WTC11 (cell line): ENCODE data around the gene SGSH. TPM values are rescaled to one million over a fixed set of nuclear protein-coding genes. Genes with fewer than 3 reads are reported as not detected.

Experiments
- ATAC-seq: fragments of 200-7000 bp; cut with Tn5 transposase; 2 replicates; pipeline ENCODE4 v1.10.0; 2021; ENCODE audit warnings: mild to moderate bottlenecking, moderate library complexity
- CTCF ChIA-PET: fragments of 300-600 bp; sonication (Branson Sonifier 250); formaldehyde crosslinking; loops from one replicate; lab custom pipeline; 2021; ENCODE audit warnings: antibody characterized with exemption; lab: Charles Lee
- POLR2A ChIA-PET: fragments of 350-600 bp; sonication (Branson Sonifier 250); formaldehyde crosslinking; loops from one replicate; lab custom pipeline; 2021; ENCODE audit warnings: antibody characterized with exemption; lab: Charles Lee
- DNase-seq: peaks from one replicate; pipeline ENCODE4 v3.0.0; 2021; ENCODE audit warnings: low spot score
- H3K27ac Mint-ChIP-seq: 2 replicates; pipeline ENCODE4 v1.8.0; 2021; ENCODE audit warnings: mixed read lengths
- H3K27me3 Mint-ChIP-seq: 2 replicates; pipeline ENCODE4 v1.8.0; 2021; ENCODE audit warnings: low read depth, mild to moderate bottlenecking, moderate library complexity, mixed read lengths
- H3K36me3 Mint-ChIP-seq: 2 replicates; pipeline ENCODE4 v1.8.0; 2021; ENCODE audit warnings: mixed read lengths
- H3K4me1 Mint-ChIP-seq: 2 replicates; pipeline ENCODE4 v1.8.0; 2022; ENCODE audit warnings: mixed read lengths
- H3K4me3 Mint-ChIP-seq: 2 replicates; pipeline ENCODE4 v1.8.0; 2021; ENCODE audit warnings: mild to moderate bottlenecking, moderate library complexity, mixed read lengths
- H3K9me3 Mint-ChIP-seq: 2 replicates; pipeline ENCODE4 v1.8.0; 2021; ENCODE audit warnings: mixed read lengths
- CREB1 ChIP-seq: sonication (generic); formaldehyde crosslinking; IDR thresholded peaks from 2 replicates; pipeline ENCODE4 v1.8.0; 2023; ENCODE audit warnings: mild to moderate bottlenecking, missing genetic modification reagents
- CREM ChIP-seq: sonication (generic); formaldehyde crosslinking; IDR thresholded peaks from 2 replicates; pipeline ENCODE4 v1.8.1; 2022; ENCODE audit warnings: mild to moderate bottlenecking, missing genetic modification reagents, moderate library complexity
- E2F5 ChIP-seq: sonication (generic); formaldehyde crosslinking; IDR thresholded peaks from 2 replicates; pipeline ENCODE4 v1.8.1; 2022; ENCODE audit warnings: mild to moderate bottlenecking, moderate library complexity, missing genetic modification reagents
- ESRRA ChIP-seq: sonication (generic); formaldehyde crosslinking; IDR thresholded peaks from 2 replicates; pipeline ENCODE4 v1.8.1; 2022; ENCODE audit warnings: mild to moderate bottlenecking, missing genetic modification reagents, borderline replicate concordance
- ETV6 ChIP-seq: sonication (generic); formaldehyde crosslinking; IDR thresholded peaks from 2 replicates; pipeline ENCODE4 v1.8.1; 2022; ENCODE audit warnings: mild to moderate bottlenecking, missing genetic modification reagents
- FOXJ3 ChIP-seq: sonication (generic); formaldehyde crosslinking; IDR thresholded peaks from 2 replicates; pipeline ENCODE4 v1.9.0; 2021; ENCODE audit warnings: missing genetic modification reagents, mild to moderate bottlenecking, borderline replicate concordance
- FOXK1 ChIP-seq: sonication (generic); formaldehyde crosslinking; IDR thresholded peaks from 2 replicates; pipeline ENCODE4 v1.8.0; 2022; ENCODE audit warnings: mild to moderate bottlenecking, moderate library complexity, missing genetic modification reagents
- FOXP1 ChIP-seq: sonication (generic); formaldehyde crosslinking; IDR thresholded peaks from 2 replicates; pipeline ENCODE4 v1.8.0; 2022; ENCODE audit warnings: missing genetic modification reagents, mild to moderate bottlenecking, moderate library complexity, borderline replicate concordance
- KAT7 ChIP-seq: sonication (generic); formaldehyde crosslinking; IDR thresholded peaks from 2 replicates; pipeline ENCODE4 v1.8.1; 2023; ENCODE audit warnings: missing genetic modification reagents, mild to moderate bottlenecking, borderline replicate concordance
- NR1H2 ChIP-seq: sonication (generic); formaldehyde crosslinking; IDR thresholded peaks from 2 replicates; pipeline ENCODE4 v1.9.0; 2021; ENCODE audit warnings: mild to moderate bottlenecking, moderate library complexity, missing genetic modification reagents
- SMAD4 ChIP-seq: sonication (generic); formaldehyde crosslinking; IDR thresholded peaks from 2 replicates; pipeline ENCODE4 v1.8.0; 2022; ENCODE audit warnings: mild to moderate bottlenecking, missing genetic modification reagents
- TEAD1 ChIP-seq: sonication (generic); formaldehyde crosslinking; IDR thresholded peaks from 2 replicates; pipeline ENCODE4 v1.8.0; 2022; ENCODE audit warnings: mild to moderate bottlenecking, missing genetic modification reagents
- USF2 ChIP-seq: sonication (generic); formaldehyde crosslinking; IDR thresholded peaks from 2 replicates; pipeline ENCODE4 v1.8.1; 2023; ENCODE audit warnings: mild to moderate bottlenecking, missing genetic modification reagents, moderate library complexity
- ZNF219 ChIP-seq: sonication (generic); formaldehyde crosslinking; IDR thresholded peaks from 2 replicates; pipeline ENCODE4 v1.8.0; 2023; ENCODE audit warnings: missing genetic modification reagents, mild to moderate bottlenecking, borderline replicate concordance
- ZNF416 ChIP-seq: fragments of 250-450 bp; sonication (Bioruptor Pico); IDR thresholded peaks from 2 replicates; pipeline ENCODE4 v1.9.0; 2021; ENCODE audit warnings: mild to moderate bottlenecking, inconsistent platforms
- ZNF423 ChIP-seq: fragments of 250-450 bp; sonication (Bioruptor Pico); IDR thresholded peaks from 2 replicates; pipeline ENCODE4 v2.1.2; 2022; ENCODE audit warnings: mild to moderate bottlenecking, moderate library complexity
- total RNA-seq: library from RNA; stranded (reverse); gene quantifications from 3 replicates; pipeline ENCODE4 v1.2.3, GENCODE V29; 2021
- TF ChIP-seq, protein P1 (sequence below): sonication (generic); formaldehyde crosslinking; IDR thresholded peaks from 2 replicates; pipeline ENCODE4 v1.8.0; 2022; ENCODE audit warnings: mild to moderate bottlenecking, missing genetic modification reagents
- TF ChIP-seq, protein P2 (sequence below): sonication (generic); formaldehyde crosslinking; IDR thresholded peaks from 2 replicates; pipeline ENCODE4 v1.8.1; 2023; ENCODE audit warnings: mild to moderate bottlenecking, moderate library complexity, missing genetic modification reagents
- TF ChIP-seq, protein P3 (sequence below): fragments of 250-450 bp; sonication (Bioruptor Pico); IDR thresholded peaks from 2 replicates; pipeline ENCODE4 v1.8.0; 2021; ENCODE audit warnings: mild to moderate bottlenecking

The SGSH gene
- total RNA-seq, 1 experiment from 2014 or later = 27.7 TPM

- TF ChIP-seq FOXP1 (CRISPR knock-in tag) (peak; percentile 75; the same call in 1 of the 2 replicates), FOXK1 (CRISPR knock-in tag) (peak; percentile 94), ESRRA (peak; percentile 69; the same call in 1 of the 2 replicates), KAT7 (CRISPR knock-in tag) (0 out of 2 replicates have a peak, but pooled peaks have one; percentile 57), FOXJ3 (no peak), ZNF416 (CRISPR knock-in tag) (0 out of 2 replicates have a peak, but pooled peaks have one; percentile 72), CREM (CRISPR knock-in tag) (peak; percentile 59), ZNF219 (CRISPR knock-in tag) (no peak), CREB1 (CRISPR knock-in tag) (peak; percentile 62; the same call in 1 of the 2 replicates), TEAD1 (CRISPR knock-in tag) (0 out of 2 replicates have a peak, but pooled peaks have one; percentile 52), E2F5 (0 out of 2 replicates have a peak, but pooled peaks have one; percentile 32), NR1H2 (no peak)
- TF ChIP-seq, protein P1, sequence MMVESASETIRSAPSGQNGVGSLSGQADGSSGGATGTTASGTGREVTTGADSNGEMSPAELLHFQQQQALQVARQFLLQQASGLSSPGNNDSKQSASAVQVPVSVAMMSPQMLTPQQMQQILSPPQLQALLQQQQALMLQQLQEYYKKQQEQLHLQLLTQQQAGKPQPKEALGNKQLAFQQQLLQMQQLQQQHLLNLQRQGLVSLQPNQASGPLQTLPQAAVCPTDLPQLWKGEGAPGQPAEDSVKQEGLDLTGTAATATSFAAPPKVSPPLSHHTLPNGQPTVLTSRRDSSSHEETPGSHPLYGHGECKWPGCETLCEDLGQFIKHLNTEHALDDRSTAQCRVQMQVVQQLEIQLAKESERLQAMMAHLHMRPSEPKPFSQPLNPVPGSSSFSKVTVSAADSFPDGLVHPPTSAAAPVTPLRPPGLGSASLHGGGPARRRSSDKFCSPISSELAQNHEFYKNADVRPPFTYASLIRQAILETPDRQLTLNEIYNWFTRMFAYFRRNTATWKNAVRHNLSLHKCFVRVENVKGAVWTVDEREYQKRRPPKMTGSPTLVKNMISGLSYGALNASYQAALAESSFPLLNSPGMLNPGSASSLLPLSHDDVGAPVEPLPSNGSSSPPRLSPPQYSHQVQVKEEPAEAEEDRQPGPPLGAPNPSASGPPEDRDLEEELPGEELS (CRISPR knock-in tag) = peak; percentile 86; the same call in 1 of the 2 replicates
- TF ChIP-seq, protein P2, sequence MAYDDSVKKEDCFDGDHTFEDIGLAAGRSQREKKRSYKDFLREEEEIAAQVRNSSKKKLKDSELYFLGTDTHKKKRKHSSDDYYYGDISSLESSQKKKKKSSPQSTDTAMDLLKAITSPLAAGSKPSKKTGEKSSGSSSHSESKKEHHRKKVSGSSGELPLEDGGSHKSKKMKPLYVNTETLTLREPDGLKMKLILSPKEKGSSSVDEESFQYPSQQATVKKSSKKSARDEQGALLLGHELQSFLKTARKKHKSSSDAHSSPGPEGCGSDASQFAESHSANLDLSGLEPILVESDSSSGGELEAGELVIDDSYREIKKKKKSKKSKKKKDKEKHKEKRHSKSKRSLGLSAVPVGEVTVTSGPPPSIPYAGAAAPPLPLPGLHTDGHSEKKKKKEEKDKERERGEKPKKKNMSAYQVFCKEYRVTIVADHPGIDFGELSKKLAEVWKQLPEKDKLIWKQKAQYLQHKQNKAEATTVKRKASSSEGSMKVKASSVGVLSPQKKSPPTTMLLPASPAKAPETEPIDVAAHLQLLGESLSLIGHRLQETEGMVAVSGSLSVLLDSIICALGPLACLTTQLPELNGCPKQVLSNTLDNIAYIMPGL = peak; percentile 83; the same call in 1 of the 2 replicates
- TF ChIP-seq, protein P3, sequence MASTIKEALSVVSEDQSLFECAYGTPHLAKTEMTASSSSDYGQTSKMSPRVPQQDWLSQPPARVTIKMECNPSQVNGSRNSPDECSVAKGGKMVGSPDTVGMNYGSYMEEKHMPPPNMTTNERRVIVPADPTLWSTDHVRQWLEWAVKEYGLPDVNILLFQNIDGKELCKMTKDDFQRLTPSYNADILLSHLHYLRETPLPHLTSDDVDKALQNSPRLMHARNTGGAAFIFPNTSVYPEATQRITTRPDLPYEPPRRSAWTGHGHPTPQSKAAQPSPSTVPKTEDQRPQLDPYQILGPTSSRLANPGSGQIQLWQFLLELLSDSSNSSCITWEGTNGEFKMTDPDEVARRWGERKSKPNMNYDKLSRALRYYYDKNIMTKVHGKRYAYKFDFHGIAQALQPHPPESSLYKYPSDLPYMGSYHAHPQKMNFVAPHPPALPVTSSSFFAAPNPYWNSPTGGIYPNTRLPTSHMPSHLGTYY (CRISPR knock-in tag) = 0 out of 2 replicates have a peak, but pooled peaks have one; percentile 40
These were observed 41.2 kb upstream of the SGSH start (continued) for GRCh38 chr17:80261159-80261894.

DNA sequence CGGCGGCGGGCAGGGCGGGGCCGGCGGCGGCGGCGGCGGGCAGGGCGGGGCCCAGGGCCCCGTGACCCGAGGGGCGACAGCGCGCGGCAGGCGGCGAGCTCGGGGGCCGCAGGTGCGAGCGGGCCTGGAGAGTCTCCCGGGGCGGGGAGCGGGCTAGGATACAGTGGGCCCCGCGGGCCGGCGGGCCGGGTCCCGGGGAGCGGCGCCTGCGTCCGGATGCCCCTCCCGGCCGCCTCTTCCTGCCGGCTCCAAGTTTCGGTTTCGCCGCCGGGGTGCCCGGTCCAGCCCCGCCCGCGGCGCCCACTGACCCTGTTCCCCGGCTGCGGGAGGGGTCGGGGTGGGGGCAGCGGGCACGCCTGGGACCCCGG is 40.6 kb upstream of the SGSH start, which contains the start of gene RNF213:
TSS of gene RNF213 (plus strand) at position 62 of the 368 bp plus-strand sequence. CDS start 2,830 bp downstream, outside the sequence.
- Mint-ChIP-seq H3K4me3 (peak within 1 kb of the TSS; percentile 88), H3K4me1 (peaks cover 67% of the 10 kb centered on the region), H3K27ac (peak within 1 kb of the TSS; percentile 99), H3K9me3 (no peaks in the 10 kb centered on the region), H3K36me3 (peaks cover 13% of the 10 kb centered on the region), H3K27me3 (no peaks in the 10 kb centered on the region)
- ChIA-PET CTCF (no interaction called here), POLR2A (interaction anchor here (0.6 kb wide), 1 partner anchor 12 kb away, joined by 3 read pairs; no protein-coding TSS in a partner anchor)
- peak; percentile 13 for ATAC-seq
- DNase-seq = peak; percentile 53
- TF ChIP-seq SMAD4 (CRISPR knock-in tag) (0 out of 2 replicates have a peak, but pooled peaks have one; percentile 20), FOXJ3 (no peak), ZNF423 (CRISPR knock-in tag) (peak; percentile 57), ETV6 (CRISPR knock-in tag) (no peak), USF2 (peak; percentile 58)
